ENCODE data around the gene DMWD.
A peak's percentile ranks its signal among the peaks of the same experiment; 100 is the strongest.

DMWD gene

DNA sequence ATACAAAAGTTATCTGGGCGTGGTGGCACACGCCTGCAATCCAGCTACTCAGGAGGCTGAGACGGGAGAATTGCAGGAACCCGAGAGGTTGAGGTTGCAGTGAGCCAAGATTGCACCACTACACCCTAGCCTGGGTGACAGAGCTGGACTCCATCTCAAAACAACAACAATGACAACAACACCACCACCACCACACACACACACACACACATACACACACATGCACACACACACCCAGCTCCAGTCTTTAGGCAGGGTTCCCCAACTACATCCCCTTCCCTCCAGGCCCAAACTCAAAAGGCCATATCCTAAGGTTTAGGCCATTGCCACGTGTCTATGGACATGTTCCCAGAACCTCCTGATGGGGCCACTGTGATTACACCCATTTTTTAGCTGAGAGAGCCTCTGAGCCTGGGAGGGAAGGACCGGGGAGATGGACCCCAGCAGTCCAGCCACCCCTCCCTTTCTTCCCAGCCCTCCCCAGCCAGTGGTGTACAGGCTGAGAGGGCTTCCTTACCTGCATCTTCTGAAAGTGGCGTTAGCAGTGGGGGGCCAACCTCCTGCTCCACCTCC, 9.0 kb upstream of the DMWD start:
- no peak for ATAC-seq
- TF ChIP-seq ZNF8 (CRISPR knock-in tag; IDR thresholded peaks at IDR 0.05): no peak

DNA sequence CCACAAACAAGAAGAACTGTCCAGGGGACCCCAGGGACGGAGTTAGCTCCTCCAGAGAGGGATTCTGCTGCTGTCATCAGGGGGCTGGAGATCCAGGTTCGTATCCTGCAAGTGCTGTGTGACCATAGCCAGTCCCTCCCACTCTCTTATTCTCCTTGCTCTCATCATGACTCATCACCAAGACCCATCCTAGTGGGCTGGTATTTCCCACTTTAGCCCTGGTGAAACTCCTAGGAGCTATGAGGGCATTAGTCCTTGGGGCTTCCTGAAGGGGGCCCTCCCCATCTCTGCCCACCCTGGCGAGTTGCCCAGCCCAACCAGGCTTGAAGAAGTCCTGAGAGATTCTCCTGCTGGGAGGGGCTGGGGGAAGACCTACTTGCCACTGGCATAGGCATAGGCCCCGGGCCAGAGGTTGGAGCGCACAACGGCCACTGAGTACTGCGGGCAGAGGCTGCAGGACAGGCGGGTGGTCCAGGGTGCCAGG, 7.5 kb upstream of the DMWD start:
- no peak for TF ChIP-seq ZC3H10 (CRISPR knock-in tag; IDR thresholded peaks at IDR 0.05)
- TF ChIP-seq ARNTL (CRISPR knock-in tag; IDR thresholded peaks at IDR 0.05; ENCODE audit: borderline replicate concordance, low read depth): no peak
- TF ChIP-seq TOX (CRISPR knock-in tag; IDR thresholded peaks at IDR 0.05; ENCODE audit: borderline replicate concordance): no peak
- TF ChIP-seq ZNF70 (CRISPR knock-in tag; IDR thresholded peaks at IDR 0.05): no peak
- no peak for TF ChIP-seq SNAI2 (CRISPR knock-in tag; IDR thresholded peaks at IDR 0.05)
- TF ChIP-seq, protein P1, sequence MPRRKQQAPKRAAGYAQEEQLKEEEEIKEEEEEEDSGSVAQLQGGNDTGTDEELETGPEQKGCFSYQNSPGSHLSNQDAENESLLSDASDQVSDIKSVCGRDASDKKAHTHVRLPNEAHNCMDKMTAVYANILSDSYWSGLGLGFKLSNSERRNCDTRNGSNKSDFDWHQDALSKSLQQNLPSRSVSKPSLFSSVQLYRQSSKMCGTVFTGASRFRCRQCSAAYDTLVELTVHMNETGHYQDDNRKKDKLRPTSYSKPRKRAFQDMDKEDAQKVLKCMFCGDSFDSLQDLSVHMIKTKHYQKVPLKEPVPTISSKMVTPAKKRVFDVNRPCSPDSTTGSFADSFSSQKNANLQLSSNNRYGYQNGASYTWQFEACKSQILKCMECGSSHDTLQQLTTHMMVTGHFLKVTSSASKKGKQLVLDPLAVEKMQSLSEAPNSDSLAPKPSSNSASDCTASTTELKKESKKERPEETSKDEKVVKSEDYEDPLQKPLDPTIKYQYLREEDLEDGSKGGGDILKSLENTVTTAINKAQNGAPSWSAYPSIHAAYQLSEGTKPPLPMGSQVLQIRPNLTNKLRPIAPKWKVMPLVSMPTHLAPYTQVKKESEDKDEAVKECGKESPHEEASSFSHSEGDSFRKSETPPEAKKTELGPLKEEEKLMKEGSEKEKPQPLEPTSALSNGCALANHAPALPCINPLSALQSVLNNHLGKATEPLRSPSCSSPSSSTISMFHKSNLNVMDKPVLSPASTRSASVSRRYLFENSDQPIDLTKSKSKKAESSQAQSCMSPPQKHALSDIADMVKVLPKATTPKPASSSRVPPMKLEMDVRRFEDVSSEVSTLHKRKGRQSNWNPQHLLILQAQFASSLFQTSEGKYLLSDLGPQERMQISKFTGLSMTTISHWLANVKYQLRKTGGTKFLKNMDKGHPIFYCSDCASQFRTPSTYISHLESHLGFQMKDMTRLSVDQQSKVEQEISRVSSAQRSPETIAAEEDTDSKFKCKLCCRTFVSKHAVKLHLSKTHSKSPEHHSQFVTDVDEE (CRISPR knock-in tag; IDR thresholded peaks at IDR 0.05): no peak
- no peak for TF ChIP-seq PPARA (CRISPR knock-in tag; IDR thresholded peaks at IDR 0.05; ENCODE audit: borderline replicate concordance)
- TF ChIP-seq RARB (CRISPR knock-in tag; IDR thresholded peaks at IDR 0.05): no peak
- no peak for TF ChIP-seq ZNF565 (CRISPR knock-in tag; conservative IDR thresholded peaks at IDR 0.05; ENCODE audit: low read depth)
- TF ChIP-seq ZNF8 (CRISPR knock-in tag; IDR thresholded peaks at IDR 0.05): no peak
- TF ChIP-seq TCF4 (CRISPR knock-in tag; IDR thresholded peaks at IDR 0.05; ENCODE audit: borderline replicate concordance): no peak
- no peak for TF ChIP-seq CSDC2 (CRISPR knock-in tag; IDR thresholded peaks at IDR 0.05)
- TF ChIP-seq GLIS3 (CRISPR knock-in tag; IDR thresholded peaks at IDR 0.05): no peak
- peak; percentile 53 for ATAC-seq

DNA sequence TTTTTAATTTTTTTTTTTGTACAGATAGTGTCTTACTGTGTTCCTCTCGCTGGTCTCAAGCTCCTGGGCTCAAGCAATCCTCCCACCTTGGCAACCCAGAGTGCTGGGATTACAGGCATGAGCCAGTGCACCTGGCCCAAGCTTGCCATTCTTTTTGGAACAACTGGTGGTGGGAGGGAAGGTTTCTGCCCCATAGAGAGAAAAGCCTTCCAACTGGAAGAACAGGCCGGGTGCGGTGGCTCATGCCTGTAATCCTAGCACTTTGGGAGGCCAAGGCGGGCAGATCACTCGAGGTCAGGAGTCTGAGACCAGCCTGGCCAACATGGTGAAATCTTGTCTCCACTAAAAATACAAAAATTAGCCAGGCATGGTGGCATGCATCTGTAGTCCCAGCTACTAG, 6.9 kb upstream of the DMWD start:
- ATAC-seq: peak; percentile 8; the same call in 1 of the 3 replicates

DNA sequence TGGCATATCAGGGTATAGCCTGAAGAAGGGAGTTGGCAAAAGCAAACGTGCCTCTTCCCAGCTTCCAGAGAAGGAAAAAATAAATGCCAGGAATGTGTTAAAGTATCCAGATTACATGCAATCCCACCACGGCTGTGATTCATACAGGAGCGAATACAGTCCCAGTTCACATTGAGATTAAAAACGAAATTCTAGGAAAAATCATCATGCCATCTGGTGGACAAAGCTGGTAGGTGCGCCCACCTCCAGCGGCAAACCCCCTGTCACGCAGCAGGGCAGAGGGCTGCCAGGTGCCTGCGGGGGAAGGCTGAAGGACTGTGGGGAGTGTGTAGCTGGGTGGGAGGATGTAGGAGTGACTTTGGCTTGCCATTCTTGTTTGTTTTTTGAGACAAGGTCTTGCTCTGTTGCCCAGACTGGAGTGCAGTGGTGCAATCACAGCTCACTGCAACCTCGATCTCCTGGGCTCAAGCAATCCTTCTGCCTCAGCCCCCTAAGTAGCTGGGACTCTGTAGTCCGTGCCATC, 6.4 kb upstream of the DMWD start:
- peak; percentile 94 for ATAC-seq
- TF ChIP-seq, protein P2, sequence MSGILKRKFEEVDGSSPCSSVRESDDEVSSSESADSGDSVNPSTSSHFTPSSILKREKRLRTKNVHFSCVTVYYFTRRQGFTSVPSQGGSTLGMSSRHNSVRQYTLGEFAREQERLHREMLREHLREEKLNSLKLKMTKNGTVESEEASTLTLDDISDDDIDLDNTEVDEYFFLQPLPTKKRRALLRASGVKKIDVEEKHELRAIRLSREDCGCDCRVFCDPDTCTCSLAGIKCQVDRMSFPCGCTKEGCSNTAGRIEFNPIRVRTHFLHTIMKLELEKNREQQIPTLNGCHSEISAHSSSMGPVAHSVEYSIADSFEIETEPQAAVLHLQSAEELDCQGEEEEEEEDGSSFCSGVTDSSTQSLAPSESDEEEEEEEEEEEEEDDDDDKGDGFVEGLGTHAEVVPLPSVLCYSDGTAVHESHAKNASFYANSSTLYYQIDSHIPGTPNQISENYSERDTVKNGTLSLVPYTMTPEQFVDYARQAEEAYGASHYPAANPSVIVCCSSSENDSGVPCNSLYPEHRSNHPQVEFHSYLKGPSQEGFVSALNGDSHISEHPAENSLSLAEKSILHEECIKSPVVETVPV (CRISPR knock-in tag; IDR thresholded peaks at IDR 0.05): no peak
- TF ChIP-seq ZNF70 (CRISPR knock-in tag; IDR thresholded peaks at IDR 0.05) (no peak), ZNF8 (CRISPR knock-in tag; IDR thresholded peaks at IDR 0.05) (no peak), ESRRG (CRISPR knock-in tag; IDR thresholded peaks at IDR 0.05) (no peak), BACH2 (CRISPR knock-in tag; IDR thresholded peaks at IDR 0.05; ENCODE audit: borderline replicate concordance) (no peak), CSDC2 (CRISPR knock-in tag; IDR thresholded peaks at IDR 0.05) (no peak), ZC3H10 (CRISPR knock-in tag; IDR thresholded peaks at IDR 0.05) (no peak), ISL1 (CRISPR knock-in tag; IDR thresholded peaks at IDR 0.05) (no peak), ZFP30 (CRISPR knock-in tag; IDR thresholded peaks at IDR 0.05) (no peak), GLIS3 (CRISPR knock-in tag; IDR thresholded peaks at IDR 0.05) (no peak), RARB (CRISPR knock-in tag; IDR thresholded peaks at IDR 0.05) (no peak), TCF4 (CRISPR knock-in tag; IDR thresholded peaks at IDR 0.05; ENCODE audit: borderline replicate concordance) (no peak), ZNF565 (CRISPR knock-in tag; conservative IDR thresholded peaks at IDR 0.05; ENCODE audit: low read depth) (no peak), OSR1 (CRISPR knock-in tag; IDR thresholded peaks at IDR 0.05) (no peak), ARNTL (CRISPR knock-in tag; IDR thresholded peaks at IDR 0.05; ENCODE audit: borderline replicate concordance, low read depth) (no peak)
- TF ChIP-seq, protein P3, sequence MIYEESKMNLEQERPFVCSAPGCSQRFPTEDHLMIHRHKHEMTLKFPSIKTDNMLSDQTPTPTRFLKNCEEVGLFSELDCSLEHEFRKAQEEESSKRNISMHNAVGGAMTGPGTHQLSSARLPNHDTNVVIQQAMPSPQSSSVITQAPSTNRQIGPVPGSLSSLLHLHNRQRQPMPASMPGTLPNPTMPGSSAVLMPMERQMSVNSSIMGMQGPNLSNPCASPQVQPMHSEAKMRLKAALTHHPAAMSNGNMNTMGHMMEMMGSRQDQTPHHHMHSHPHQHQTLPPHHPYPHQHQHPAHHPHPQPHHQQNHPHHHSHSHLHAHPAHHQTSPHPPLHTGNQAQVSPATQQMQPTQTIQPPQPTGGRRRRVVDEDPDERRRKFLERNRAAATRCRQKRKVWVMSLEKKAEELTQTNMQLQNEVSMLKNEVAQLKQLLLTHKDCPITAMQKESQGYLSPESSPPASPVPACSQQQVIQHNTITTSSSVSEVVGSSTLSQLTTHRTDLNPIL (CRISPR knock-in tag; IDR thresholded peaks at IDR 0.05; ENCODE audit: low read depth): no peak
- TF ChIP-seq, protein P4, sequence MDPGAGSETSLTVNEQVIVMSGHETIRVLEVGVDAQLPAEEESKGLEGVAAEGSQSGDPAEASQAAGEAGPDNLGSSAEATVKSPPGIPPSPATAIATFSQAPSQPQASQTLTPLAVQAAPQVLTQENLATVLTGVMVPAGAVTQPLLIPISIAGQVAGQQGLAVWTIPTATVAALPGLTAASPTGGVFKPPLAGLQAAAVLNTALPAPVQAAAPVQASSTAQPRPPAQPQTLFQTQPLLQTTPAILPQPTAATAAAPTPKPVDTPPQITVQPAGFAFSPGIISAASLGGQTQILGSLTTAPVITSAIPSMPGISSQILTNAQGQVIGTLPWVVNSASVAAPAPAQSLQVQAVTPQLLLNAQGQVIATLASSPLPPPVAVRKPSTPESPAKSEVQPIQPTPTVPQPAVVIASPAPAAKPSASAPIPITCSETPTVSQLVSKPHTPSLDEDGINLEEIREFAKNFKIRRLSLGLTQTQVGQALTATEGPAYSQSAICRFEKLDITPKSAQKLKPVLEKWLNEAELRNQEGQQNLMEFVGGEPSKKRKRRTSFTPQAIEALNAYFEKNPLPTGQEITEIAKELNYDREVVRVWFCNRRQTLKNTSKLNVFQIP (CRISPR knock-in tag; IDR thresholded peaks at IDR 0.05; ENCODE audit: borderline replicate concordance, low read depth): no peak
- TF ChIP-seq, protein P5, sequence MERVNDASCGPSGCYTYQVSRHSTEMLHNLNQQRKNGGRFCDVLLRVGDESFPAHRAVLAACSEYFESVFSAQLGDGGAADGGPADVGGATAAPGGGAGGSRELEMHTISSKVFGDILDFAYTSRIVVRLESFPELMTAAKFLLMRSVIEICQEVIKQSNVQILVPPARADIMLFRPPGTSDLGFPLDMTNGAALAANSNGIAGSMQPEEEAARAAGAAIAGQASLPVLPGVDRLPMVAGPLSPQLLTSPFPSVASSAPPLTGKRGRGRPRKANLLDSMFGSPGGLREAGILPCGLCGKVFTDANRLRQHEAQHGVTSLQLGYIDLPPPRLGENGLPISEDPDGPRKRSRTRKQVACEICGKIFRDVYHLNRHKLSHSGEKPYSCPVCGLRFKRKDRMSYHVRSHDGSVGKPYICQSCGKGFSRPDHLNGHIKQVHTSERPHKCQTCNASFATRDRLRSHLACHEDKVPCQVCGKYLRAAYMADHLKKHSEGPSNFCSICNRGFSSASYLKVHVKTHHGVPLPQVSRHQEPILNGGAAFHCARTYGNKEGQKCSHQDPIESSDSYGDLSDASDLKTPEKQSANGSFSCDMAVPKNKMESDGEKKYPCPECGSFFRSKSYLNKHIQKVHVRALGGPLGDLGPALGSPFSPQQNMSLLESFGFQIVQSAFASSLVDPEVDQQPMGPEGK (CRISPR knock-in tag; IDR thresholded peaks at IDR 0.05; ENCODE audit: borderline replicate concordance): no peak

All from SK-N-SH treated with all-trans-retinoic acid at 6 μM for 48 hours (cell line).